HG03432 (cell line): ENCODE results near the gene LHX2.

ENCODE experiments used
- ATAC-seq: cut with Tn5 transposase; IDR thresholded peaks from one replicate; pipeline ENCODE4 v1.9.1; 2021; ENCODE audit warnings: mild to moderate bottlenecking, moderate library complexity; ENCODE audit not compliant: unreplicated experiment

Gene LHX2

DNA sequence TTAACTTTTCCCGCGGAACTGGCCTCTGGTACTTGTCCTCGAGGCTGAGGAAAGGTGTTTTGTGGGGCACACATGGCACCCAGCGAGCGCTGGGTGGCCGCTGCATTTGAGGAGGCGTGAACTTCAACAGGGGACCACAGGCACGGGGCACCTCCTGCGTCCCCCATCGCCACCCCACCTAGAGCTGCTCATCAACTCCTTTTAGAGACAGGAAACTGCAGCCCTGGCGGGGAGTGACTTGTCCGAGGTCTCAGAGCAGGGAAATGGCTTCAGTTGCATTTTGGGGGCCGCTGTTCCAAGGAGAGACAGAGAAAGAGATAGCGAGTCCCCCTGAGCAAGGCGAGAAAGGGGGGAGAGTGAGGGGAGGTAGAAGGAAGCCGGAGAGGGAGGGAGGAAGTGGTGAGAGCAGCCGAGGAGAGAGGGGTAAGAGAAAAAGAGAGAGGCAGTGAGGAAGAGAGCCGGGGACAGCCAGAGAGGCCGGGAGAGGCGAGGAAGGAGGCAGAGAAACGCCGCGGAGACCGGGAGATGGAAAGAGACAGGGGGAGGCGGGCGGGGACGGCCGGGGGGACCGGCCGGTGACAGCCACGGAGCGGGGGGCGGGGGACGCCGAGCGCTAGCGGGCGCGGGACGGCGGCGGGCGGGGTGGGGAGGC lies 12.5 kb upstream of the LHX2 start:
- no peak for ATAC-seq

DNA sequence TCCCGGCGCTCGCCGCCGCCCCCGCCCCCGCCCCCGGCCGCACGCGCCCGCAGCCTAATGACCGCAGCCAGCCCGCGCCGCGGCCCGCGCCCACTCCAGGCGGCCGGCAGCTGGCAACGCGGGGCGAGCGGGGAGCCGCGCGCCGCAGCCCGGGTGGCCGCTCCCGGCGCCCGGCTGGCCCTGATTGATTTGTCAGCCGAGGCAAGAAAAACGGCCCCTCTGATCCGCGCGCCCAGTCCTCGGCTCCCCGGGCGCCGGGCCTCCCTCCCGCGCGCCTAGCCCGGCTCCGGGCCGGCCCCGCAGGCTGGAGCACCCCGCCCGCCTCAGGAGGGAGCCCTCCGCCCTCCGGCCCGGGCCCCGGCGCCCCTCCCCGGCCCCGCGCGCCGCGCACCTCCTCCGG lies 11.9 kb upstream of the LHX2 start:
- no peak for ATAC-seq

DNA sequence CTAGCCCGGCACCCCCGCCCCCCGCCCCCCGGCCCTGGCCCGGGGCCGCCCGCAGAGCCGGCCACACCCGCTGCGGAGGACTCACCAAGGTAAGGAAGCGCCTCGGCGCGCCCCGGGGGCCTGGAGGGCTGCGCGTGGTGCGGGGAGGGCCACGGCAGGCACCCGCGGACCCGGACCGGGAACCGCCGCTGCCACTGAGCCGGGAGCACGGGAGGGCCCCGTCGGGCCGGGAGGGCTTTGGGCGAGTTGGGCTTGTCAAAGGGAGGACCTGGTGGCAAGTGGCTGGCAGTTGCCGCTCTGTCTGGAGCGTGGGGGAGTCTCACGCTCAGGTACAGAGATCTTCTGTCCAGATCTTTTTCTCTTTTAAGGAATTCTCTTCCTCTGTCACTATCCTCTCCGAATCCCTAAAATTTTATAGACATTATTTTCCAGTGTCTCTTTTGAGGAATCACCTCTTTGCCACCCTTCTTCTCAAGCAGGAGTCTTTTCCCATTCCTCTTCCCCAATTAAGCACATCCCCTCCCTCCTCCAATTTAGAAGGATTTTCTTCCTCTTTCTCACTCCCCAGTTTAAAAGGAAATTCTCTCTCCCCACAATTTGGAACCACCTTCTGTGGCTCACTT lies 11.3 kb upstream of the LHX2 start:
- ATAC-seq: no peak

DNA sequence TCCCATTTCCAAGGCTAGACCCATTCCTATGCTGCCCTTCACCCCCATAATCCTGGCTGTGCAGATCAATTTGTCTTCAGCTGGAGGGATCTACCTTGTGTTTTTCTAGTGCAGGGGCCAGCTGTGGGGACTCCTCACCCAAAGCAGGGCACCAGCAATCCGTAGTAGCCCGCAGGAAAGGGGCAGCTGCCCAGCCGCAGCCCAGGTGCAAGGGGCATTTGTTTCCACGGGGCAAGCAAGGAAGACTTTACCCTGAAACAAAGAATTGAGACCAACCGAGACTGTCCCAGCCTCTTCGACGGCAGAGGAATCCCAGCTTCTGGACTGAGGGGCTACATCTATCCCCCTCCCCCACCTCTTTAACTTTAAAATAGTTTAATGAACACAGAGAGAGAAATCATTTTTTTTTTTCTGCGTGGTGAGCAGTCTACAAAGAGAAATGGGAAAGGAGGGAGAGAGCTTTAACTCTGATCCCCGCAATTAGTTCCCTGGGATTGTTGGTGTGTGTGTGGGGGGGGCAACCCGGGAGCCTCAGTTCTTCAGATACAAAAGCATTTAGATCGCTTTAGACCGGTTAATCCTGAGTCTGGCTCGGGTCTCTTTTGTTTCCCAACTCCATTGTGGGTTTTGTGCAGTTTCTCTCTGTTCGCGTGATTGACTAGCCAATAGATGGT lies 10.6 kb upstream of the LHX2 start:
- no peak for ATAC-seq

DNA sequence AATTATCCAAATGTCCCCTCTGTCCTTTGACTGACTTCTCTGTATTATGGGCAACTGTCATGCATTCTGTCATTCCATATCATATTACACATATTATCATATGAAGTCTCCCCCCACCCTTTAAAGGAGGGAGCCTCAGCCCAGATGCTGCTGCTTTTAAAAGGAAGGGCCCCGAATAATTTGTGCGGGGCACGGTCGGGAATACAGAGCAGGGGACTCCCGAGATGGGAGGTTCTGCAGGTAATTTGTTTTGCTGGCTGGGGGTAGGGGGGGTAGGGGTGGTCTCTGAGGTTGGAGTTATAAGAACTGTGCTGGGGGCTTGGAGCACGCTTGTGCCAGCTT lies 10.1 kb upstream of the LHX2 start:
- no peak for ATAC-seq

DNA sequence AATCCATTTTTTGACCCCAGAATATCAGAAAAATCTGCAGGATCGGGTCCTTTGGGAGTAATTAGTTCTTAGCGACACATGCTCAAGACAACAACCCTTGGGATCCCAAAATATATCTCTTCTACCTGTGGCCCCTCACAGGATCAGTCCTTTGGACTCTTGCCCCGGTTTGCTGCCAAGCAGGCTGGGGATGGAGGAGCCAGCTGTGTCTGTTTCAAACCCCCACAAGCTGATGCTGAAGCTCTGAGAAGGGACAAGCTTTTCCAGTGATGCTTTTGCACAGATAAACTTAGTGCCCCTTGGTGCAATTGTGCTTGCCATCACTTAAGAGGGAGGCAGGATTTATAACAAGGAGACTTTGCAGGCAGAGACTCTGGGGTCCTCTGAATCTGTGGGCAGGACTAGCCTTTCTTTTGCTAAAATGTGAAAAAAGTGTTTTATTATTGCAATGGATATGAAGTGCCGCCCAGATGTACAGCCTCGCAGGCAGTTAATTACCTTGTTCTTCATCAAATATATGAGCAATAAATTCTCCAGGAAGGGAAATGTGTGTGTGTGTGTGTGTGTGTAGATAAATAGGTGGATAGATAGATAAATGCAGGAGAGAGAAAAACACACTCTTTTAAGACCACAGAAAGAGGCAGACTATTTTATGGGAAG lies 9.6 kb upstream of the LHX2 start:
- ATAC-seq: no peak

DNA sequence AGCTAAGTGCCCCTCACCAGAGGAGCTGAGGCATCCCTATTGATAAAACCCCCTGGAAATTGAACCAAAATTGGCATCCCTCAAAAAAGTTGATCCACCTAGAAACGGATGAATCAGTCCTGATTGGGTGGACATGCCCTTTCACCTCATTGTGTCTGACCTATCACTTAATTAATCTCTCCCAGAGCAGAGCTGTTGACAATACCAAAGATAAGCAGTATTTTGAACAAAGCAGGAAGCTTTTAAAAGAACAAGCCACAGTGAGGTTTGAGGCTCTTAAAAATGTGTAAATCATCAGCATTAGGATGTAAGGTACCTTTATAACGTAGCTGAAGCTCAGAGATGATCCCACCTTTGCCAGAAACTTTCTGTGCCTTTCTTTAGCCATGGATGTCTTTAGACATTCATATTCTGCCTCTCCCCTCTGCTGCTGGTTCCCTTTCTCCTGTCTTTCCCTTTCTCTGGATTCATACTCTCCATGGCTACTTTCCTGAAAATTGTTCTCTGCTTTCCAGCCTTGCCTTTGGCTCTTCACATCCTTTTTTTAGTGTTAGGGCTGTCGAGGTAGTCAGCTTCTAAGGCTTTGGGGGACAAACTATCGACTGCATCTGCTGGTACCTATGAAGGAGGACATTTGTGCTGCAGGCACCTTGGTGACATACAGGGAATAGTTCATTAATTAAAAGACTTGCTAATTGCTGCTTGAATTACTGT lies 7.8 kb upstream of the LHX2 start:
- ATAC-seq: no peak

DNA sequence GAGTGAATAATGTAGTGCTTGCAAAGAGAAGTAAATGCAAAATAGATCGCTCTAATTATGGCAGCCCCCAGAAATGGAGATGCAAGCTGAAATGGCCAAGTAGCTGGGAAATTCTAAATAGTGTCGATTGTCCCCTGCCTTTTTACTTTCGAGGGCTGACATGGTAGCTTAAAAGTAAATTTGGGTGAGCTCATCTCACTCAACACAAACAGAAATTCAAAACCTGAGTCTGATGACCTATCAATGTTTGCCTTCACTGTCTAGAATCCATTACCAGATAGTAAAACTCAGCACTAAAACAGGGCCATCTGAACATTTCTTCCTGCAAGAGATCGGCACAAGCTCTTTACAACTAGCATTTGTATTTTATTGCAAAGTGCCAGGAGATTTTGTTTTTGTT lies 7.0 kb upstream of the LHX2 start:
- no peak for ATAC-seq

DNA sequence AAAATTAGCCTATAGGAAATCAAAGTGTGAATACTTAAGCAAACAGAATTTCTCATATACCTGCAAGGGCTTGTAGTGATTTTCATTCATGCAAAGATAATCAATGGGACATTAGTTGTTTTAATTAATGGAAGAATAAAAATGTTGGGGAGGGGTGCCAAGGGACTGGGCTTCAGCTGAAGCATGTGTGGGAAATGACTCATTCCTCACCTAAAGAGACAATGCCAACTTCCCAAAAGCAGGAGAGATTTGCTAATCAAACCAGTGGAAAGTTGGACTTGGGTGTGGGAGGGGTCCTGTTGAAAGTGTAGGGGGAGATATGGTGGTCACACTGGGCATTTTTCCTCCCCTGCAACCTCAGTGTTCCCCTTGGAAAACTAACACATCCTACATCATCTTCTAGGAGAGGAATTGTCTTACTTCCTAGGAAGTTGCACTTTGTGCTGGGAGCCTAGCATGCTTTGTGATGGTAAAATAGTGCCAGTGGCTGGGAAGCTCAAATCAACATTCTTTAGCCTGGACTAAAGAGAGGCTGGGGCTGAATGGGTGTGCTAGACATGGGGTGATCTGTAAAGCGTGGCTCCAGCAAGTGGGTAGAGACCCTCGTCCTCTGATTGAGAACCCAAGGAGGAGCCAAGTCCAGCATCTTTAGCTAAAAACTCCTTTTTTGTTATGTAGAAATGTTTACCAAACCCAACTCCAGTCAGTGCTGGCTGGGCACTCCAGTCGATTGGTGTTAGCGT lies 6.4 kb upstream of the LHX2 start:
- no peak for ATAC-seq

DNA sequence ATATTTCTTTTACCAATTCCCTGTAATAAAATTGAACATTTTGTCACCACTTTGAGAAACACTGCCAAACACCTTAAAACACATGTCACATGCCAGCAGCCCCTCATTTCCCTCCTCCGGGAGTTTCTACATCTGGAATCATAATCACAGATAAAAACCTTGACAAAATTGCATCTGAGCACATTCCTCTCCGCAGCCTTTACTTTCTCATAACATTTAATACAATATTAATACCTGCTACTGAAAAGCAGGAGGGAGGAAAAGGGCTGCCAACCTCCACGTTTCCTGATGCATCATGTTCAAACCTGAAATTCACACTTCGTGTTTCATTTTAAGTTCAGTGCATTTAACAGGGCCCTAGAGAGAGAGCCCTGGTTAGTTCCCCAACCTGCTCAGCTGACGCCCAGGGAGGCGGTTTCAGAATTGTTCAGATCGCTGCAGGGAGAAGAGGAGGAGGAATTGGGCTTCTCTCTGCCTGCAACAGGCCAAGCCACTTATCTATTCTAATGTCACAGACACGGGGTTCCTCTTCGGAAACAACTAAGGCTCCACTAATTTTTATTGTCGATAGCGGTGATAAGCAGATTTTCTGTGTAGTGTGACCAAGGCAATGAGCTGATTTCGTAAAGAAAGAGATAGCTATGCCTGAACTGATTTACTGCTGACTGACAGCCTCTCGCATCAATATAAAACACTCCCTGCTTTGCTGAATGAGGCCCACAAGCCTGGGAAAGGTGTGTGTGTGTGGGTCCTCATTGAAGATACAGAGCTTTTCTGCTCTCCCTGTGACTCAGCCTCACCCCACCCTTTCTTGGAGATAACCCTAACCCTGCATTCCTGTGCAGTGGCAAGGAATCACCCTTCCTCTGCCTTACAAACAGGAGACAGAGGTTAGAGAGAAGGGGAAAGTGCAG lies 4.9 kb upstream of the LHX2 start:
- no peak for ATAC-seq

DNA sequence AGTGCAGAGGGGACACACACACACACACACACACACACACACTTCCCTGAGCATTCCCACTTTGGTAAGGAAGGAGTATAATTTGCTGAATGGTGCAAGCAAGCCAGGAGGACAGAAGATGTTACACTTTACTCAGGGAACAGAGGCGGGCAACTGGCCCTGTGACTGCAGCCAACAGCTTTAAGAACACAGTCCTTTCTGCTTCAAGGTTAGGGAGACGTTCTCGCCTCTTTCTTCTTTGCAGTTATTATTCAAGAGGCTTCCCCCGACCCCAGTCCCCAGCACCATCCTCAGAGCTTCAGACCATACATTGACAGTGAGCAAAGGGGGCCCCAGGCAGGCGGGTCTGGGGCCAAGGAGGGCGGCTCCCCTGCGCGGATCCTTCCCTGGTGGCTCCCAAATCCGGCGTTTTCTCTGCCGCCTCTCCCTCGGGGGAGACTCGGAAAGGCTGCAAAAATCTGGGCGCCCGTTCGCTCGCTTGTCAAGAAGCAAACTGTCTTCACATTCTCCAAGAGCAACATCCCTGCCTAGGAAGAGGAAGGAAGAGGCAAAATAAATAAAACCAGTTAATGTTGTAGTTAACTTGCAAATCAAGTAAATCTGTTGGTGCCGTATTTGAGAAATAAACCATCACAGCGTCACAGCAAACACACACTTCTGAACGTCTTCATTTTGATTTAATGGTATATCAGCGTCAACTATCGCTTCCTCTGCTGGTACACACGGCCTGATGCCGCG lies 3.8 kb upstream of the LHX2 start:
- ATAC-seq: no peak

DNA sequence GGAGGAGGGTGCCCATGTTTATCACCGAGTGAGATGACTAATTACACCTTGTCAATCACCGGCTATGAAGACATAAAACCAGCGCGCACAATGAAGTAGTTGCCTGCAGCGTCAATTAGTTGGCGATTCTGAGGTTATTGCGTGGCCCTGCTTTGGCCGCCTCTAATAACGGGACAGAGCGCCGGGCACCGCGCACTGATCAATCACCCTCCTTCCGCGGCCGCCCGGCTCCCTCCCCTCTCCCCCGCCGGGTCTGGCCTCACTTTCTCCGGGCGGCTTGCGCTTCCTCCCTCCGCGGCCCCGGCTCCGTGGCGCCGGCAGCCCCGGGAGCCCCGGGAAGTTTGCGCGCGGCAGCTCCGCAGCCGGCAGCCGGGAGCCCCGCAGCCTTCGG lies 3.3 kb upstream of the LHX2 start:
- no peak for ATAC-seq

DNA sequence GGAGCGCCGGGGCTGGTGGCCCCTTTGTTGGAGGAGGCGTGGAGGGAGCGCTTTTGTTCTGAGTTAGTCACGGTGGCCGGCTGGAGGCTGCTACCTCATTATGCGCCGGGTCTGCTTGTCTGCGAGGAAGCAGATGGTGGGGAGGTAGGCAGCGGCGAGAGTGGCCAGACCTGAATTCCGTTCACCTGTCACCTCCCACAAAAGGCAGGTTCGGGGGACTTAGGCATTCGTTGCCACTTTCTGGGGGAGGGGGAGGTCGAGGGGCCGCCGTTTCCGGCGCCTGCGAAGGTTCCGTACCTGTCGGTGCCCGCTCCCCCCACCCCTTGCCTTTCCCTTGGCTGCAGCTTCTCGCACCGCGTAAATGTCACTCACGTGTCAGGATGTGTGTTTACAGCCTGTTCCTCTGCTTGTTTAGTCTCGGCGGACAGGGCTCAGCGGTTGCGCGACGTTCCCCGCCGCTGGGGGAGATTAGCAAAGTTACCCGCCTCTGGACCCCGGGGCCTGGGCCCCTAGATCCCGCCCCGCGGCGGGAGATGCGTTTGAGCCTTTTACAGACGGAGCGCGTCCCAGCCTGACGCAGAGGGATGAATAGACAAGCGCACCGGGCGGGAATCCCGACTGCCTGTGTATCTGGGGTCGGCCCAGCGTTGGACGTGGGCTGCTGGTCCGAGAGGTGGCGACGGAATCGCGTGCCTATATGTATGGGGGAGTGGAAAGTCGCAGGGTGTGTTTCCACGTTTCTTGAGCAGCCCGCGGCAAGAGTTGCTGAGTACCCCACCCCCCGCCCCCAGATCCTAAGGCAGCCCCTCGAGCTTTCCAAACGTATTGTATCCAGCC lies 2.7 kb upstream of the LHX2 start:
- no peak for ATAC-seq

DNA sequence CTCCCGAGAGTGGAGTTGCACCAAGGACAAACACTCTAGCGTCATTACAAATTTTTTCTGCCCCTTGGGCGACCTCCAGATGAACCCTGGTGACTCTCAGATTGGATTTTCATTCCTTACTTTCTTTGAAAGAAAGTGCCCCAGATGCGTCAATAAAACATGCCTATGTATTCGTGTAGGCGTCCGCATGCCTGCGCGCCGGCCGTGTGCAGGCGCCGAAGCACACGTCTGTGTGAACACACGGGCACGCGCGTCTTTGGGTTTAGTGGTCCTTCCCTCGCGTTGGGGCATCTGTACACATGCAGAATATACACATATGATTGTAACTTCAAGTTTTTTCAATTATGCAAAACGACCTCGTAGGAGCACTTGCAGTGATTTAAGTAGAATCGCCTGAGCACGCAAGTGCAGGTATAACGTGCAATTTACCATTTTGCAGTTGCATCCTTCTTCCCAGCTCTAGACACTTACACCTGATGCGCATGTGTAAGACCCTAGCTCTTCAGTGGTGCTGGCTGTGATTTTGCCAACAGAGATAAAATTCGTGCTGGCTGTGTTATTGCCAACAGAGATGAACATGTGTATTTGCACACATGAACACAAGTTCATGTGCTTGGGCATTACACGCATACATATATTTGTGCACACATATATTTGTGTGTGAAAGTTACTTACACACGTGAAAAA lies 1.9 kb upstream of the LHX2 start:
- no peak for ATAC-seq

DNA sequence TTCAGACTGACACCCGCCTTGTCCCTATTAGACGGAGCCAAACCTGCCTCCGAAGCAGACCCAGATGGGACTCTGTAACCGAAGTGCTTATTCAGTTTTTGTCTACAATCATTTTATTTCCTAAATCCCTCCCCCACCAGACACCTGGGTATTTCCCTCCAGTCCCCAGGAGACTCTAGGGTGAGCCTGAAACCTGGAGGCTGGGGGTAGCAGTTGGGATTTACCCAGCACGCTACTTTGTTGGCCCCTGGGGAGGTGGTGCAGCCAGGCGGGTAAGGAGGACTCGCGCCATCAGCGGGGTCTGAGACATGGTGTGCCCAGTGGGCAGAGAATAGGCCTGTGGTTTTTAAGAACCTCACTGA lies 1.3 kb upstream of the LHX2 start:
- no peak for ATAC-seq

DNA sequence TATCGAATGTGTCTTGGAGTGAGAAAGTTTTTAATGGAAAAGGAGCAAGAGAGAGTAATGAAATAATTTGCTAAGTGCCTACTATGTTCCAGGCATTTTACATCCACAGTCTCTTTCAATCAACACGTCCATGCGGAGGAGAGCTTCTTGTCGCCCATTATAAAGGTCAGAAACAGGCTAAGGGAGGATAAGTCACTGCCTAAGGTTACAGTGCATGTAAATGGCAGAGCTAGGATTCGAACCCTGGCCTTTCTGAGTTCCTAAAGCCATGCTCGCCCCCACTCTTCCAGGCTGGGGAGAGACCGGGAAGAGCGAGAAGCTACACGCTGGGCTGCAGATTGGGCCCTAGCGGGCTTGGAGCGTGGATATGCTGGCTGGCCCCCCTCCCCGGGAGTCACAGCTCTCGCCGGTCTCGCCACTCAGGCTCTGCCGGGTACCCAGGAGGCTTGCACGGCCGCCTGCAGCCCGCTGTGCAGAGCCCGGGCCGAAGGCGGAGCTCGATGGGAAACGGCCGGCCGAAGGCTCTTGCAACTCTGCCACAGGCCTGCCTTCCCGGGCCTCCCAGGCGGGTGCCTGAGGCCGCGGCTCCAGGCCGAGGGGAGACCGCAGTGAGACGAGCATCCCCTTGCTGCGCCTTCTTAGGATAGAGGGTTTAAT lies 775 bp upstream of the LHX2 start:
- no peak for ATAC-seq
